Activated CD8-positive, alpha-beta memory T cell treated with anti-CD3 and anti-CD28 coated beads for 24 hours (primary cell): ENCODE results near the gene UFSP2.
"Not testable (repeated sequence)": the region's sequence is repeated elsewhere in the genome, so short reads cannot be mapped to it uniquely, and the experiment has no call there.

Source experiments
- DNase-seq: peaks from one replicate; pipeline ENCODE4 v3.0.0-alpha.2; 2020

UFSP2 gene

GRCh38 chr4:185381288-185382196 is 44.2 kb downstream of the UFSP2 start:
- DNase-seq = no peak

DNA sequence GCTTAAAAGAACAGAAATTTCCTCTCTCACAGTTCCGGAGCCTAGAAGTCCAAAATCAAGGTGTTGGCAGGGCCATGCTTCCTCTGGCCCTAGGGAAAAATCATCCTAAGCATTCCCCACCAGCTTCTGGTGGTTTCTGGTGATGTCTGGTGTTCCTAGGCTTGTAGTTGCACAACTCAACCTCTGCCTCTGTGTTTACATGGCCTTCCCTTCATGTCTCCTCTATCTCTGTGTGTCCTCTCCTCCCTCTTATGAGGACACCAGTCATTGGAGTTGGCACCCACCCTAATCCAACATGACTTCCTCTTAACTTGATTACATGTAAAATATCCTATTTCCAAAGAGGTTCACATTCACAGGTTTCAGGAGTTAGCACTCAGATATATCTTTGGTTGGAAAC is 45.4 kb downstream of the UFSP2 start:
- DNase-seq = no peak

GRCh38 chr4:185379326-185380295 is 46.2 kb downstream of the UFSP2 start:
- no peak for DNase-seq

GRCh38 chr4:185378264-185378663 is 47.5 kb downstream of the UFSP2 start:
- DNase-seq = no peak

GRCh38 chr4:185374573-185374972 is 51.2 kb downstream of the UFSP2 start:
- DNase-seq = no peak

DNA sequence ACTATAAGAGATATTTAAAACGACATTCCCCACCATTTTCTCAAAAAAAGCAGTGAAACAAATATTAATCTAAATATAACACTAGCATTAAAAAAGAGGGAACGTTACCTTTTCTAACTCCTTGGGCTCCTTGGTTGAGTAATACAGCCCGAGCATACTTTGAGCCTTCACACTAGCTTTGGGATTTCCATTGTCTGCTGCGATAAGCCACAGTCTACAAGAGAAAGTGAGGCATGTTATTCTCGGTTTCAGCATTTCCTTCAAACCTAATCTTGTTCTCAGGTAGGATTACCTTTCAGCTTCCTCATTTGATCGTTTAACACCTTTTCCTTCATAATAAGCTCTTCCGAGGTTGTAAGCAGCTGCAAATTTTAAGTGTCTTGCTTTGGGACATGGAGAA is 51.7 kb downstream of the UFSP2 start:
- no peak for DNase-seq

GRCh38 chr4:185371702-185372101 is 54.1 kb downstream of the UFSP2 start:
- no peak for DNase-seq

- no peak for DNase-seq
Measured at GRCh38 chr4:185370268-185370949, 55.4 kb downstream of the UFSP2 start.

- no peak for DNase-seq
Measured at GRCh38 chr4:185369731-185370130, 56.0 kb downstream of the UFSP2 start.

- no peak for DNase-seq
Measured at GRCh38 chr4:185364886-185365285, 60.9 kb downstream of the UFSP2 start.

DNA sequence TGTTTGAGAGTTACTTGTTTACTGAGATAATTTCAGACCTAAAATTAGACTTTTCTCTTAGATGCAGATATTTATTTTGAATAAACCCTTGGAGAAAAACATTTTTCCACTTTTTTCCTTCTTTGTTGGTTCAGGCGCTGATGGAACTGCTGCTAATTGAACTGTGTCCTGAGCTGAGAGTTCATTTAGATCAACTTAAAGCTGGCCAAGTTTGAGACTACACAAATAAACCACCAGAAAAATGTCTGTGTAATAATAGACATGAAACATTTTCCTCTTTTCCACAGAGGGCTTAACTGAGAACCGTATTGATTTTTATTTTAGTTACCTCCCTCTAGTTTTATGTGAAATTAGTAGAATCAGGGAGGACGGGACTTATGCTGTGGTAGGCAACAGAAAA is 62.5 kb downstream of the UFSP2 start:
- DNase-seq = no peak

GRCh38 chr4:185362570-185362969 is 63.2 kb downstream of the UFSP2 start:
- not testable (repeated sequence) for DNase-seq

- DNase-seq = no peak
Measured at GRCh38 chr4:185361872-185362271, 63.9 kb downstream of the UFSP2 start.

- DNase-seq = no peak
Measured at GRCh38 chr4:185359767-185360446, 65.9 kb downstream of the UFSP2 start.

- DNase-seq = no peak
Measured at GRCh38 chr4:185358959-185359358, 66.8 kb downstream of the UFSP2 start.

DNA sequence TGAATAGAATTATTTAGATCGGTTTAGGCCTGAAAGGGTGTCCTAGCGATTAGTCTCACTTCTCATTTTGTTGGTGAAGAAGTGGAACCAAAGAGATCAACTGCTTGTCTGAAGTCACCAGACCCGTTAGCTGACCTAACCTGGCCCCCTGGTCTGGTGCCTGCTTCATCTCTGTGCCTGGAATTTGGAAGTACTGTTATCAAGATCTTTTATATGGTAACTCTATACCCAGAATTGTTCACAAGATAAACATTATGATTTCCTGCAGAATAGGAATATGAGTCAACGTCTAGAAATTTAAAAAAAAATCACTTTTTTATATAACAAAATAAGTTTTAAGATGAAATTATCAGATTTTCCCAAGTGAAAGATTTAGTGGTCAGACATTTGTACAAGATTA is 67.2 kb downstream of the UFSP2 start:
- no peak for DNase-seq

DNA sequence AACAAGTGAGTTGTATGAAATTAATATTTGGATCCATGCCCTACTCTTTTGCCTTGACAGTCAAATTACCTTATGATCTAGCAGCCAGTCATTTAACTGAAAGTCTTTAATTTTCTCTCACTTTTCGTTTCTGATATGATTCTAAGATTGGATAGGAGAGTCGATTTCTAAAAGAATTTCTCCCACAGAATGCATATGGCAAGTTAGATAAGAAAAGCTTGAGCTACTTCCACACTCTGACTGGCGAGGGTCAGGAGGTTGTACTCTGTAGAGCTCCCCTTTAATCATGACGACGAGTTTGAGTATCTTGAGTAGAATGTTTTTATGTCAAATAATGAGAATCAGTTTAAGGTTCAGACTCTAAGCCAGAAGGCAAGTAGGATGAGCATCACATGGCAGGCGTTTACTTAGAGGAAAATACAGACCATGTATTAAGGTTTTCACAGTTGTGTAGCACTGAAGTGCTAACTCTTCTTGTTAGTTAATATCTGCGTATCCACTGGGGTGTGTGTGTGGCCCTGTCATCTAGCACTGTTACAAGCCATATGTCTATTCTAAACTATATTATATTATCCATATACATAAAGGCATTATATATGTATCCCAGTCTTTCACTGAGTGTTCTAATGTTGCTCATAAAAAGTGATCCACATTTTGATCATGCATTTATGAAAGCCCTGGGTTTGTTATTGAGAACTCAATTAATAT is 67.9 kb downstream of the UFSP2 start:
- no peak for DNase-seq

DNA sequence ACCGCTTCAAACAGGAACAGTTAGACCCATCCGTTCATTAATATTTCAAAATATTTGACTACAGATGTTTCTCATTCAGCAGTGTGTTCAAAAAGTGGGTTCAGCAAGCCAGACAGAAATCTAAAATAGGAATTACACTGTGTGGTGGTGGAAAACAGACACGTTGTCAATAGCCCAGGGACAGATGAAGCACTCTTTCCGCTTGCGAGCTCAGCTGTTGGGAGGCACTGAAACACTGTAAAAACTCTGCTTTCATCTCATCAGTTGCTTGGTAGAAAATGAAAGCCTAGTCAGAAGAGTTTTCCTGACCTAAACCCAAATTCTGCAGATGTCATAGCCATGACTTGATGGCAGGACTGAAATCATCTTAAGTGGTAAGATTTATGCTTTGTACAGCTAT is 68.6 kb downstream of the UFSP2 start:
- no peak for DNase-seq

- no peak for DNase-seq
Measured at GRCh38 chr4:185352741-185353140, 73.0 kb downstream of the UFSP2 start.

GRCh38 chr4:185352202-185352601 is 73.6 kb downstream of the UFSP2 start:
- DNase-seq = no peak

DNA sequence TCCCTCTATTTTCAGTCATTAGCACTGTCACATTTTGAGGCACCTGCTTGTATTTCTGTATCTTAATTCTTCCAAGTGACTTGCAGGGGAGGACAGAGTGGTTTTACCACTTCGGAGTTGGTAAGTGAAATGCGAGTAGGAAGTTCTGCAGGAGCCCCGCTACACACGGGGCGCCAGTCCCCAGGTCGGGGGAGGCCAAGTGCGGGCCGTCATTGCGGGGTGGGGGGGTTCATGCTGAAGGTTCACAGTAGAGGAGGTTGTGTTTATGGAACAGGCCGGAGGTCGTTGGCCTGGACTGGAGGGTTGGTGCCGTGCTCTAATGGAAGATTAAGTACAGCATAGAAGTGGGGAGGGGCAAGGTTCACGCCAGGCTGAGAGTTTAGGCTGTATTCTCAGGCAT is 74.1 kb downstream of the UFSP2 start:
- DNase-seq = no peak
